ENCODE measurements around the gene PCDH15.

DNA sequence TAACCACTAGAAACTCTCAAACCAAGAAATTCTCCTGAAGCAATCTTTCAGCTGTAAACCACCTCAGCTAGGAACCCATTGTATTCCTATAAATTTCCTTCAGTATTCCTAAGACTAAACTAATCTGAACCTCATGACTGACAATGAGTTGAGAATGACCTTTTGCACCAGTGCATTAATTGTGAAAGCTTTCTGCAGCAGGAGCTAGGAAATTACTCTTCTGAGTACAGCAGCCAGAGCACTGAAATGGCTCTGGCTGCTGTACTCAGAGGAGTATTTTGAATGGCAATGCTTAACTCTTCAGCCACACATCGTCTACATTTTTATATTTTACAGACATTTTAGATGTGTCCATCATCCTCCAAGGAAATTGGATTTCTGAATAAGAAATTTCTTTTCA is 109.7 kb downstream of the PCDH15 start:
- TF ChIP-seq ZNF274 (IDR thresholded peaks at IDR 0.05; ENCODE audit: low read depth, low read length) (no peak), SUZ12 (IDR thresholded peaks at IDR 0.05; ENCODE audit: extremely low read depth, insufficient read depth, insufficient read length) (no peak)

Data from NT2/D1 (cell line).